ENCODE data around the gene GJD2. TPM values are rescaled to one million over a fixed set of nuclear protein-coding genes. Genes with fewer than 3 reads are reported as not detected.

GJD2 gene
- total RNA-seq, 4 donors from 2014 or later = not detected

DNA sequence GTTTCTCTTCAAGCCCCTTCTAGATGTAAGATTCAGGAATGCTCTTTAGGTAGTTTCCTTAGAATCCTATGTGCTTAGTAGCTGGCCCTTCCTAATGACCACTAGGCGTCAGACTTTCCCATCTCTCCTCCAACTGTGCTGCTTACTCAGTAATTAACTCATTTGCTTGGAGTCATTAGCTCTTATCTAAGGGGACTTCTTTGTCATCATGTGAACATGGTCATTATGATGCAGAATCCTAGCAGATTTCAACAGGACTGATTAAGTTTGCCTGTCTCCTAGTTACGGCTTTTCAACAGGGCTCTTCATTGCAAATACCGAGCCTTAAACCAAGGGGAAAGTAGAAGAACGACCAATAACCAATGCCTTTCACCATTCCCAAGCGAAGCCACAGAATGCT, 46.4 kb downstream of the GJD2 start:
- no peak for TF ChIP-seq POLR2A (IDR thresholded peaks at IDR 0.05)
- TF ChIP-seq, protein P1, sequence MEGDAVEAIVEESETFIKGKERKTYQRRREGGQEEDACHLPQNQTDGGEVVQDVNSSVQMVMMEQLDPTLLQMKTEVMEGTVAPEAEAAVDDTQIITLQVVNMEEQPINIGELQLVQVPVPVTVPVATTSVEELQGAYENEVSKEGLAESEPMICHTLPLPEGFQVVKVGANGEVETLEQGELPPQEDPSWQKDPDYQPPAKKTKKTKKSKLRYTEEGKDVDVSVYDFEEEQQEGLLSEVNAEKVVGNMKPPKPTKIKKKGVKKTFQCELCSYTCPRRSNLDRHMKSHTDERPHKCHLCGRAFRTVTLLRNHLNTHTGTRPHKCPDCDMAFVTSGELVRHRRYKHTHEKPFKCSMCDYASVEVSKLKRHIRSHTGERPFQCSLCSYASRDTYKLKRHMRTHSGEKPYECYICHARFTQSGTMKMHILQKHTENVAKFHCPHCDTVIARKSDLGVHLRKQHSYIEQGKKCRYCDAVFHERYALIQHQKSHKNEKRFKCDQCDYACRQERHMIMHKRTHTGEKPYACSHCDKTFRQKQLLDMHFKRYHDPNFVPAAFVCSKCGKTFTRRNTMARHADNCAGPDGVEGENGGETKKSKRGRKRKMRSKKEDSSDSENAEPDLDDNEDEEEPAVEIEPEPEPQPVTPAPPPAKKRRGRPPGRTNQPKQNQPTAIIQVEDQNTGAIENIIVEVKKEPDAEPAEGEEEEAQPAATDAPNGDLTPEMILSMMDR (IDR thresholded peaks at IDR 0.05) = peak in 5 of 6 experiments; percentile 26 to 69 (median 51)
- Histone ChIP-seq H3K36me3 (no peaks in the 10 kb centered on the region), H3K27me3 (peaks cover 0 to 43% (median 0%) of the 10 kb centered on the region in 4 donors), H3K4me3 (no peak overlapping the region), H3K9me3 (no peaks in the 10 kb centered on the region), H3K27ac (no peak overlapping the region), H3K4me1 (no peaks in the 10 kb centered on the region)
- no peak for DNase-seq
- intact Hi-C loops (cut with DNase I) = no loop called here
- WGBS, 2 donors = 39 to 50% methylated on average over 5 of the region's 5 CpGs

DNA sequence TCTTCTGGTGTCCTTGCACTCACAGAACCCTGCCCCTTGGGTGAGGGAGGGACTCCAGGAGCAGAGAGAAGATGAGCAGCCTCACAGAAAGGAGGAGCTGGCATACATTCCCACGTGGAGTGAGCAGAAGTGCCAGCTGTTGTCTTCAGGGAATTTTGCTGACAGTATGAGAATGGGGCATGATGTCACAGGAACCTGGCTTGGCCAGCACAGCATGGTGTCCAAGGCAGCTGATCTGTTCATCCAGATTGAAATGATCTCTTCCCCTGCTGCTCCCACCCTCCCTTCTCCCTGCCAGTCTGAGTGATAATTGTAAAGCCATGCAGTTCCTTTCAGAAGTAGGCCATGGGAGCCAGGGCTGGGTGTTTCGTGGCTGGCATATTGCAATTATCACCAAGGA, 53.3 kb downstream of the GJD2 start:
- 27 to 29% methylated on average over 1 to 2 of the region's 2 CpGs for WGBS, 2 donors
- Histone ChIP-seq H3K27me3 (peaks cover 0 to 21% (median 0%) of the 10 kb centered on the region in 4 donors), H3K4me1 (no peaks in the 10 kb centered on the region), H3K4me3 (no peak overlapping the region), H3K9me3 (no peaks in the 10 kb centered on the region), H3K27ac (no peak overlapping the region), H3K36me3 (no peaks in the 10 kb centered on the region)
- DNase-seq = no peak
- TF ChIP-seq, protein P1 (IDR thresholded peaks at IDR 0.05) = no peak
- no peak for TF ChIP-seq POLR2A (IDR thresholded peaks at IDR 0.05)
- intact Hi-C loops (cut with DNase I) = no loop called here

Other genes with a start within 250 kb of the GJD2 start
- gene GOLGA8B, start 171.3 kb downstream of the GJD2 start, total RNA-seq = 100 to 1,000 TPM in 1 of 4 donors, 10 to 100 TPM in 2, 1 to 10 TPM in 1; 3.4 to 105 (median 33.7) TPM
- under 1 TPM in 2 of 4 donors, not detected in 2; 0.09 to 0.38 TPM for gene ACTC1, start 40.6 kb upstream of the GJD2 start, total RNA-seq
- 10 to 100 TPM; 14.7 to 29.4 (median 23.4) TPM for gene AQR, start 214.7 kb upstream of the GJD2 start, total RNA-seq
- gene ZNF770, start 233.3 kb upstream of the GJD2 start, total RNA-seq = 10 to 100 TPM; 49.0 to 70.4 (median 55.9) TPM